GM18870 (cell line): ENCODE results near the gene PRRC2B.
"Not testable (repeated sequence)": the region's sequence is repeated elsewhere in the genome, so short reads cannot be mapped to it uniquely, and the experiment has no call there.

ENCODE experiments used
- ATAC-seq: cut with Tn5 transposase; IDR thresholded peaks from one replicate; pipeline ENCODE4 v1.9.1; 2021; ENCODE audit warnings: moderate library complexity; ENCODE audit not compliant: unreplicated experiment

Gene PRRC2B

GRCh38 chr9:131393622-131394463 lies at the start of gene PRRC2B:
PRRC2B (plus strand) TSS chr9:131394086; CDS start chr9:131430145, 36,059 bp downstream.
- ATAC-seq = no peak

- ATAC-seq = not testable (repeated sequence)
Measured at GRCh38 chr9:131344931-131345535, 48.9 kb upstream of the PRRC2B start.

- no peak for ATAC-seq
Measured at GRCh38 chr9:131346559-131346958, 47.3 kb upstream of the PRRC2B start.

- ATAC-seq = no peak
Measured at GRCh38 chr9:131347376-131348020, 46.4 kb upstream of the PRRC2B start.

GRCh38 chr9:131348631-131349521 lies 45.0 kb upstream of the PRRC2B start:
- no peak for ATAC-seq

- no peak for ATAC-seq
Measured at GRCh38 chr9:131349522-131349880, 44.4 kb upstream of the PRRC2B start.

- no peak for ATAC-seq
Measured at GRCh38 chr9:131349881-131350563, 43.9 kb upstream of the PRRC2B start.

GRCh38 chr9:131356479-131356878 lies 37.4 kb upstream of the PRRC2B start:
- ATAC-seq = not testable (repeated sequence)

- ATAC-seq = no peak
Measured at GRCh38 chr9:131358556-131358955, 35.3 kb upstream of the PRRC2B start.

GRCh38 chr9:131361202-131361833 lies 32.6 kb upstream of the PRRC2B start:
- no peak for ATAC-seq

- no peak for ATAC-seq
Measured at GRCh38 chr9:131365546-131365945, 28.3 kb upstream of the PRRC2B start.

GRCh38 chr9:131366761-131367401 lies 27.0 kb upstream of the PRRC2B start:
- no peak for ATAC-seq

GRCh38 chr9:131367450-131367849 lies 26.4 kb upstream of the PRRC2B start:
- ATAC-seq = no peak

GRCh38 chr9:131370638-131371037 lies 23.2 kb upstream of the PRRC2B start:
- no peak for ATAC-seq

GRCh38 chr9:131372599-131372973 lies 21.3 kb upstream of the PRRC2B start:
- ATAC-seq = not testable (repeated sequence)

- ATAC-seq = not testable (repeated sequence)
Measured at GRCh38 chr9:131374638-131375037, 19.2 kb upstream of the PRRC2B start.

GRCh38 chr9:131379056-131379455 lies 14.8 kb upstream of the PRRC2B start:
- ATAC-seq = no peak

- no peak for ATAC-seq
Measured at GRCh38 chr9:131382850-131383729, 10.8 kb upstream of the PRRC2B start.
